Immature natural killer cell (primary cell): Measurements from ENCODE around the gene ADAMTSL3. TPM values are rescaled to one million over a fixed set of nuclear protein-coding genes. Genes with fewer than 3 reads are reported as not detected.

ENCODE experiments used
- DNase-seq, 3 donors: peaks; one replicate each; pipeline ENCODE4 v3.0.0; 2022; ENCODE audit warnings: mixed read lengths in 1 of 3
- H3K27ac Mint-ChIP-seq, 6 donors: one replicate each; pipeline ENCODE4 v1.8.0; 2020; ENCODE audit warnings: mixed read lengths in 6 of 6, mild to moderate bottlenecking in 5 of 6, inconsistent platforms in 4 of 6, moderate library complexity in 3 of 6
- H3K27me3 Mint-ChIP-seq, 3 donors: one replicate each; pipeline ENCODE4 v1.8.0; 2020 to 2021; ENCODE audit warnings: low read depth in 3 of 3, mild to moderate bottlenecking in 3 of 3, mixed read lengths in 3 of 3, moderate library complexity in 3 of 3, inconsistent platforms in 1 of 3
- H3K36me3 Mint-ChIP-seq, 3 donors: one replicate each; pipeline ENCODE4 v1.8.0; 2020; ENCODE audit warnings: mixed read lengths in 3 of 3, inconsistent platforms in 2 of 3, mild to moderate bottlenecking in 2 of 3
- H3K4me1 Mint-ChIP-seq, 2 donors: one replicate each; pipeline ENCODE4 v1.8.0; 2020; ENCODE audit warnings: inconsistent platforms in 2 of 2, mild to moderate bottlenecking in 2 of 2, mixed read lengths in 2 of 2, moderate library complexity in 1 of 2
- H3K4me3 Mint-ChIP-seq, 5 donors: one replicate each; pipeline ENCODE4 v1.8.0; 2020; ENCODE audit warnings: mild to moderate bottlenecking in 5 of 5, mixed read lengths in 5 of 5, inconsistent platforms in 3 of 5, moderate library complexity in 3 of 5
- H3K9me3 Mint-ChIP-seq, 6 donors: one replicate each; pipeline ENCODE4 v1.8.0; 2020; ENCODE audit warnings: mild to moderate bottlenecking in 6 of 6, mixed read lengths in 6 of 6, inconsistent platforms in 4 of 6, moderate library complexity in 3 of 6
- polyA plus RNA-seq, 3 donors: library from polyadenylated mRNA; unstranded; fragments of 300-500 nt; fragmentation: Illumina TruSeq; gene quantifications; one replicate each; pipeline ENCODE4 v1.2.3, GENCODE V29; 2021

The ADAMTSL3 gene
- polyA plus RNA-seq, 3 donors from 2014 or later = not detected

DNA sequence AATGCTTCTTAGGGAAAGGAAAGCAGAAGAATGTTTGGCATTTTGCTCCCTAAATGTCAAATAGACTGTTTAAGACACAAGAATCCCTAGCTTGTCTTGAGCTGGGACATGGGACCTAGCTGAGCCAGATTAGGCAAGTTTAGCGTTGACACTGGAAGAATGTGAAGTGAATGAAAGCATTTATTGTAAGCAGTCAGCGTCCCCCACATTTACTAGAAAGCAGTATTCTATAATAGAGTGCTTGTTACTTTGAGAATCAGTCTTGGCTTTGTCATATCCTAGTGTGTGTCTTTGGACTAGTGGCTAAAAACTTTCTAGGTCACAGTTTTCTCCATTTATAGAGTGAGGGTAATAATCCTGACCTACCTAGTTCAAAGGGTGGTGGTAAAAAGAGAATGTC lies 161.6 kb downstream of the ADAMTSL3 start:
- DNase-seq = no peak
- H3K9me3 Mint-ChIP-seq = peaks cover 0 to 4% (median 1%) of the 10 kb centered on the region in 6 donors
- peaks cover 0 to 2% (median 0%) of the 10 kb centered on the region in 3 donors for H3K27me3 Mint-ChIP-seq
- H3K4me1 Mint-ChIP-seq = no peaks in the 10 kb centered on the region
- no peak overlapping the region for H3K27ac Mint-ChIP-seq
- no peaks in the 10 kb centered on the region for H3K36me3 Mint-ChIP-seq
- H3K4me3 Mint-ChIP-seq = no peak overlapping the region

GRCh38 chr15:83816124-83816883 lies 162.4 kb downstream of the ADAMTSL3 start:
- Mint-ChIP-seq H3K36me3 (no peaks in the 10 kb centered on the region), H3K27me3 (peaks cover 0 to 2% (median 2%) of the 10 kb centered on the region in 3 donors), H3K27ac (no peak overlapping the region), H3K4me3 (no peak overlapping the region), H3K9me3 (peaks cover 0 to 4% (median under 1%) of the 10 kb centered on the region in 6 donors), H3K4me1 (no peaks in the 10 kb centered on the region)
- no peak for DNase-seq

GRCh38 chr15:83818591-83818990 lies 164.7 kb downstream of the ADAMTSL3 start:
- H3K36me3 Mint-ChIP-seq = peaks cover 0 to 3% (median 0%) of the 10 kb centered on the region in 3 donors
- DNase-seq = no peak
- peaks cover 0 to 2% (median 2%) of the 10 kb centered on the region in 3 donors for H3K27me3 Mint-ChIP-seq
- H3K9me3 Mint-ChIP-seq = peaks cover 0 to 8% (median 4%) of the 10 kb centered on the region in 6 donors
- no peaks in the 10 kb centered on the region for H3K4me1 Mint-ChIP-seq
- no peak overlapping the region for H3K4me3 Mint-ChIP-seq
- H3K27ac Mint-ChIP-seq = no peak overlapping the region

DNA sequence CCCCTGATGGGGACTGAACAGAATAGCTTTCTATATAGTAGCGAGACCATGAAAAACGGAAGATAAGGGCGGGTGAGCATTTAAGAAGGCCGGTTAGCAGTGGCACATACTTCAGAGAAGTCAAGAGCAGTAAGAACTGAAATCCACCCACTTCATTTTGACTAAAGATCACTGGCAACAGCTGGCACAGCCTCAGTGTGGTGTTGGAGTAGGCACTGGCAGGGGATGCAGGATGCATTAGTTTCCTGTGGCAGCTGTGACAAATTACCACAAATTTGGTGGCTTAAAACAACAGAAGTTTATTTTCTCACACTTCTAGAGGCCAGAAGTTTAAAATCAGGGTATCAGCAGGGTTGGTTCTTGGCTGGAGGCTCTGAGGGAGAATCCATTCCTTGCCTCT lies 176.5 kb downstream of the ADAMTSL3 start:
- H3K27ac Mint-ChIP-seq = no peak overlapping the region
- no peak for DNase-seq
- no peaks in the 10 kb centered on the region for H3K36me3 Mint-ChIP-seq
- H3K9me3 Mint-ChIP-seq = peaks cover 2 to 10% (median 3%) of the 10 kb centered on the region in 6 donors
- H3K4me1 Mint-ChIP-seq = no peaks in the 10 kb centered on the region
- H3K27me3 Mint-ChIP-seq = peaks cover 3 to 4% (median 3%) of the 10 kb centered on the region in 3 donors
- H3K4me3 Mint-ChIP-seq = no peak overlapping the region

- no peaks in the 10 kb centered on the region for H3K4me1 Mint-ChIP-seq
- H3K27ac Mint-ChIP-seq = no peak overlapping the region
- H3K9me3 Mint-ChIP-seq = peaks cover 0 to 10% (median 3%) of the 10 kb centered on the region in 6 donors
- no peaks in the 10 kb centered on the region for H3K36me3 Mint-ChIP-seq
- H3K27me3 Mint-ChIP-seq = peaks cover 3 to 4% (median 3%) of the 10 kb centered on the region in 3 donors
- H3K4me3 Mint-ChIP-seq = no peak overlapping the region
- no peak for DNase-seq
Measured at GRCh38 chr15:83833569-83833968, 179.6 kb downstream of the ADAMTSL3 start.

DNA sequence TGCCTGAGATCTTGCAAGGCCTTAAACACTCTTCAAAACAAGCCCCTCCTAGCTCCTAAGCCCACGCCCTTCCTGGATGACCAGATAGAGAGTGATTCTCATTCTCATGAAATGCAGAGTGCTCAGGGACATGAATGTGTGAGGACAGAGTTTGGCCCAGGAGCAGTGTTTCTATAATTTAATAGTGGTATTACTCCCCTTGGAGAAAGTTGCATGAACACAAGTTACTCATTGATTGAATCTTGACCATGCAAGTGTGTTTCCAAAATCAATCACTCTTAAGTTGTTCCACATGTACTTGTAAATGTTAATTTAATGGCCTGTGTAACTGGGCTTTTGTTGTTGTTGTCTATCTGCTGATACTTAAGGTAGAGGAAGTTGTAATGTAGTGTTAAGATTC lies 181.6 kb downstream of the ADAMTSL3 start:
- no peaks in the 10 kb centered on the region for H3K4me1 Mint-ChIP-seq
- no peak overlapping the region for H3K4me3 Mint-ChIP-seq
- H3K27ac Mint-ChIP-seq = no peak overlapping the region
- peaks cover 3% of the 10 kb centered on the region in 3 donors for H3K27me3 Mint-ChIP-seq
- H3K9me3 Mint-ChIP-seq = peaks cover 0 to 10% (median under 1%) of the 10 kb centered on the region in 6 donors
- DNase-seq = no peak
- no peaks in the 10 kb centered on the region for H3K36me3 Mint-ChIP-seq

DNA sequence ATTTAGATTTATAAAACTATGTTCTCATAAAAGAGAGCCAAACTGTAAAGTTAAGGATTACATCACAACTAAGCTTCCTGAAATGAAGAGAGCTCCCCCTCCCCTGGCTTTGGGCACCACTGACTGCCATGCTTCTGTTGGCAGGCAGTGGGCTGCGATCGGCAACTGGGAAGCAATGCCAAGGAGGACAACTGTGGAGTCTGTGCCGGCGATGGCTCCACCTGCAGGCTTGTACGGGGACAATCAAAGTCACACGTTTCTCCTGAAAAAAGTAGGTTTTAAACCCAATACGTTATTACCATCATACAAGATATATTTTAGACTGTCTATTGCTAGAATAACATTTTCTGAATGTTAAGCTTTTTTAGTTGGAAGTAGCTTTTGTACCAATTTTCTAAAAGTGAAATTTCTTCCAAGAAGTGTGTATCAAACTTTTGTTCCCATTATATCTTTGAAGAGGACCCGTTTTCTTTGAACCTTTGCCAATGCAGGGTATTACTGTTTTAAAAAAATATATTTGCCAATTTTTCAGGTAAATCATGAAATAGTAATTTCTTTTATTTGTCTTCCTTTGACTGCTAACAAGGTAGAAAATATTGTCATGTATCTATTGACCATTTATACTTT lies 184.1 kb downstream of the ADAMTSL3 start:
- H3K4me3 Mint-ChIP-seq = no peak overlapping the region
- no peak for DNase-seq
- peaks cover 0 to 5% (median 0%) of the 10 kb centered on the region in 6 donors for H3K9me3 Mint-ChIP-seq
- H3K27me3 Mint-ChIP-seq = peaks cover 0 to 2% (median 0%) of the 10 kb centered on the region in 3 donors
- H3K4me1 Mint-ChIP-seq = no peaks in the 10 kb centered on the region
- no peaks in the 10 kb centered on the region for H3K36me3 Mint-ChIP-seq
- no peak overlapping the region for H3K27ac Mint-ChIP-seq

GRCh38 chr15:83838763-83839162 lies 184.8 kb downstream of the ADAMTSL3 start:
- Mint-ChIP-seq H3K36me3 (no peaks in the 10 kb centered on the region), H3K4me3 (no peak overlapping the region), H3K27me3 (peaks cover 0 to 5% (median 0%) of the 10 kb centered on the region in 3 donors), H3K27ac (no peak overlapping the region), H3K4me1 (no peaks in the 10 kb centered on the region), H3K9me3 (peaks cover 0 to 5% (median 0%) of the 10 kb centered on the region in 6 donors)
- no peak for DNase-seq

- DNase-seq = no peak
- Mint-ChIP-seq H3K9me3 (peaks cover 0 to 7% (median 0%) of the 10 kb centered on the region in 6 donors), H3K27me3 (peaks cover 0 to 5% (median 0%) of the 10 kb centered on the region in 3 donors), H3K36me3 (no peaks in the 10 kb centered on the region), H3K4me1 (no peaks in the 10 kb centered on the region), H3K27ac (no peak overlapping the region), H3K4me3 (no peak overlapping the region)
Measured at GRCh38 chr15:83842281-83842680, 188.4 kb downstream of the ADAMTSL3 start.

GRCh38 chr15:83843471-83843871 lies 189.5 kb downstream of the ADAMTSL3 start:
- peaks cover 0 to 5% (median 1%) of the 10 kb centered on the region in 3 donors for H3K27me3 Mint-ChIP-seq
- no peak for DNase-seq
- no peak overlapping the region for H3K27ac Mint-ChIP-seq
- no peak overlapping the region for H3K4me3 Mint-ChIP-seq
- H3K36me3 Mint-ChIP-seq = no peaks in the 10 kb centered on the region
- no peaks in the 10 kb centered on the region for H3K4me1 Mint-ChIP-seq
- peaks cover 0 to 7% (median 0%) of the 10 kb centered on the region in 6 donors for H3K9me3 Mint-ChIP-seq

GRCh38 chr15:83844742-83845141 lies 190.8 kb downstream of the ADAMTSL3 start:
- H3K4me3 Mint-ChIP-seq = no peak overlapping the region
- no peak for DNase-seq

DNA sequence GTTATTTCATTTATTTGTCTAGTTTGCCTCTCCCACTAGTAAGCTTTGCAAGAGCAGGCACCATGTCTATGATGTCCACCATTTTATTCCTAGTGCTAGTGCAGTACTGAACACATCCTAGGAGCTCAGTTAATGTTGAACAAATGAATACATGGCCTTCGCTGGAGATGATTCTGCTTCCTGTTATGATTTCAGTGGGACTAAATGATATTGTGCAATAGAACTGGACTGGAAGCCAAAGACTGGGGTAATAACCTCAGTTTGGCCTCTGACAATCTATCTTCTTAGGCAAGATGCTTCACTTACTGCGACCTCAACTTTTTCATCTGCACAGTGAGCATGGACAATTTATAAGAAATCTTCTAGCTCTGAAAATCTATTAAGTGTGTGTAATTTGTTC lies 191.3 kb downstream of the ADAMTSL3 start:
- Mint-ChIP-seq H3K4me3 (no peak overlapping the region), H3K27ac (no peak overlapping the region), H3K9me3 (peaks cover 0 to 5% (median 0%) of the 10 kb centered on the region in 6 donors), H3K27me3 (peaks cover 0 to 5% (median 1%) of the 10 kb centered on the region in 3 donors), H3K4me1 (no peaks in the 10 kb centered on the region), H3K36me3 (no peaks in the 10 kb centered on the region)
- no peak for DNase-seq

More at GRCh38 chr15:83844742-83845141, 190.8 kb downstream of the ADAMTSL3 start:
- no peaks in the 10 kb centered on the region for H3K36me3 Mint-ChIP-seq
- peaks cover 0 to 5% (median 1%) of the 10 kb centered on the region in 3 donors for H3K27me3 Mint-ChIP-seq
- no peaks in the 10 kb centered on the region for H3K4me1 Mint-ChIP-seq
- no peak overlapping the region for H3K27ac Mint-ChIP-seq
- H3K9me3 Mint-ChIP-seq = peaks cover 0 to 5% (median 0%) of the 10 kb centered on the region in 6 donors

- H3K27ac Mint-ChIP-seq = no peak overlapping the region
- no peaks in the 10 kb centered on the region for H3K36me3 Mint-ChIP-seq
- H3K4me1 Mint-ChIP-seq = no peaks in the 10 kb centered on the region
- H3K9me3 Mint-ChIP-seq = peaks cover 0 to 5% (median 0%) of the 10 kb centered on the region in 6 donors
- DNase-seq = no peak
- no peak overlapping the region for H3K4me3 Mint-ChIP-seq
- H3K27me3 Mint-ChIP-seq = peaks cover 0 to 5% (median 1%) of the 10 kb centered on the region in 3 donors
Measured at GRCh38 chr15:83846847-83847246, 192.9 kb downstream of the ADAMTSL3 start.
